KBM-7 (cell line): ENCODE data around the gene TET1.
"Not testable (repeated sequence)": the region's sequence is repeated elsewhere in the genome, so short reads cannot be mapped to it uniquely, and the experiment has no call there.

ENCODE experiments used
- DNase-seq: peaks from one replicate; pipeline ENCODE4 v3.0.0-alpha.2; 2015
- in situ Hi-C: fragments of 300-500 bp; cut with MboI; formaldehyde crosslinking; loops from 2 replicates; pipeline ENCODE4 v1.14.3; 2020; ENCODE audit warnings: low sequenced_read_pairs, low pct_unique_long_range_greater_than_20kb, mixed read lengths

TET1 gene

GRCh38 chr10:68665841-68666240 is 105.7 kb downstream of the TET1 start:
- DNase-seq: no peak
- in situ Hi-C loops: no loop called here

- in situ Hi-C loops: no loop called here
- DNase-seq: no peak
These were observed 106.2 kb downstream of the TET1 start for GRCh38 chr10:68666280-68666760.

GRCh38 chr10:68668231-68668630 is 108.1 kb downstream of the TET1 start:
- DNase-seq: no peak
- in situ Hi-C loops: no loop called here

GRCh38 chr10:68668972-68669371 is 108.8 kb downstream of the TET1 start:
- DNase-seq: no peak
- in situ Hi-C loops: no loop called here

GRCh38 chr10:68684413-68684812 is 124.3 kb downstream of the TET1 start:
- no peak for DNase-seq
- in situ Hi-C loops: no loop called here

GRCh38 chr10:68696018-68696417 is 135.9 kb downstream of the TET1 start:
- no peak for DNase-seq
- in situ Hi-C loops: no loop called here

GRCh38 chr10:68697106-68697505 is 137.0 kb downstream of the TET1 start:
- DNase-seq: no peak
- in situ Hi-C loops: no loop called here

GRCh38 chr10:68700197-68700596 is 140.1 kb downstream of the TET1 start:
- no peak for DNase-seq
- in situ Hi-C loops: no loop called here

GRCh38 chr10:68705548-68705947 is 145.4 kb downstream of the TET1 start:
- in situ Hi-C loops: no loop called here
- no peak for DNase-seq

GRCh38 chr10:68708987-68709386 is 148.8 kb downstream of the TET1 start:
- DNase-seq, in situ Hi-C loops: not testable (repeated sequence)

GRCh38 chr10:68713065-68713464 is 152.9 kb downstream of the TET1 start:
- in situ Hi-C loops, DNase-seq: not testable (repeated sequence)

- no peak for DNase-seq
- in situ Hi-C loops: no loop called here
These were observed 157.3 kb downstream of the TET1 start for GRCh38 chr10:68717435-68717834.

- in situ Hi-C loops: no loop called here
- peak; percentile 99 for DNase-seq
These were observed 160.9 kb downstream of the TET1 start, which contains the start of gene CCAR1 for GRCh38 chr10:68720793-68721672. CCAR1 (plus strand) TSS chr10:68721239; CDS start chr10:68722505, 1,266 bp downstream.

GRCh38 chr10:68721673-68722335 is 161.7 kb downstream of the TET1 start:
- in situ Hi-C loops: no loop called here
- DNase-seq: peak; percentile 12

- in situ Hi-C loops: no loop called here
- DNase-seq: no peak
These were observed 164.9 kb downstream of the TET1 start for GRCh38 chr10:68725016-68725415.

GRCh38 chr10:68727146-68727545 is 167.0 kb downstream of the TET1 start:
- no peak for DNase-seq
- in situ Hi-C loops: no loop called here

GRCh38 chr10:68732651-68733050 is 172.5 kb downstream of the TET1 start:
- in situ Hi-C loops: no loop called here
- DNase-seq: no peak

- no peak for DNase-seq
- in situ Hi-C loops: no loop called here
These were observed 174.2 kb downstream of the TET1 start for GRCh38 chr10:68734349-68734748.

- no peak for DNase-seq
- in situ Hi-C loops: no loop called here
These were observed 175.0 kb downstream of the TET1 start for GRCh38 chr10:68735119-68735518.

- in situ Hi-C loops, DNase-seq: not testable (repeated sequence)
These were observed 175.6 kb downstream of the TET1 start for GRCh38 chr10:68735739-68736138.
